IPS DF 6.9 (cell line): ENCODE results near the gene DNAJA1.
"Not testable (repeated sequence)": the region's sequence is repeated elsewhere in the genome, so short reads cannot be mapped to it uniquely, and the experiment has no call there.

Source experiments
- DNase-seq: peaks from one replicate; pipeline ENCODE4 v3.0.0-alpha.2; 2013; ENCODE audit warnings: low read depth, low spot score
- H3K27ac ChIP-seq: one replicate; pipeline ENCODE4 v1.5.1; 2013; ENCODE audit warnings: low read length, control low read depth
- H3K27me3 ChIP-seq: 2 replicates; pipeline ENCODE4 v1.6.1; 2013; ENCODE audit warnings: mild to moderate bottlenecking, low read length; ENCODE audit not compliant: control insufficient read depth, insufficient read depth
- H3K36me3 ChIP-seq: 2 replicates; pipeline ENCODE4 v1.6.1; 2013; ENCODE audit warnings: low read length; ENCODE audit not compliant: control insufficient read depth, insufficient read depth
- H3K4me1 ChIP-seq: 2 replicates; pipeline ENCODE4 v1.6.1; 2013; ENCODE audit warnings: low read length; ENCODE audit not compliant: control insufficient read depth, insufficient read depth
- H3K4me3 ChIP-seq: 2 replicates; pipeline ENCODE4 v1.5.1; 2013; ENCODE audit warnings: mild to moderate bottlenecking, low read length
- H3K9me3 ChIP-seq: 2 replicates; pipeline ENCODE4 v1.6.1; 2013; ENCODE audit warnings: low read length, inconsistent platforms; ENCODE audit not compliant: control insufficient read depth, insufficient read depth
- WGBS: extraction: QIAGEN DNeasy Blood & Tissue Kit; methylation state at CpG from one replicate; pipeline ENCODE4 v1.1.7; 2013; ENCODE audit warnings: mixed read lengths, missing lambda C conversion rate; ENCODE audit not compliant: insufficient read length, insufficient coverage; 5-methylcytosine and 5-hydroxymethylcytosine counted together

Gene DNAJA1

DNA sequence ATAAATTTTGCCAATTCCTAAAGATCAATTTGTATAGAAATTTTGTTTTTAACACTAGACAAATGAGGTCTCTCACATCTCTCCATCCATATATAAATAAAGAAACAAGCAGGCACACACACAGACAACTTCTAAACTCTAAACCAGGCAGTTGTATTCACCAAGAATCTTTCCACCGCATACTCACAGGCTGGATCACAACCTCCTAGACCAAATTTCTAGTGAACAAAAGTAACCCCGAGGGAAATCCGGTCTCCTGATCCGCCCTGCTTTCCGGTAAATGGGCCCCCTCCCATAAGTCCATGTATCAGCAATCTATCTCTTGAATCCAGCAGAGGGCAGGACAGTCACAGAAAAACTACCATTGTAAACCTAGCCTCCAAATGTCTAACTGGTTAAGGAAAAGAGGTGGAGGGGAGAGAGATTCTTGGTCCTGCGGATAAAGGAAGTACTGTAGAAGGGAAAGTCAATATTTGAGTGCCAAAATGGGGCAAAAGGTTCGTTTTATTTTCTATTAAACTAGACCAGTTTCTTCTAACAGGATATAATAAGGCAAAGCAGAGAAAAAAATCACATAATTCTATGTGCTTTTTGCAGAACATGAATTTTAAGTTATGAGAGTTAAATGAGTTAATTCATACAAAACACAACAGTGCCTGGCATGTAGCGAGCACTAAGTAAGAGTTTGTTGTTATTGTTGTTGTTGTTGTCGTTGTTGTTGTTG, 56.2 kb downstream of the DNAJA1 start:
- DNase-seq: peak; percentile 67
- Histone ChIP-seq H3K9me3 (no peaks in the 10 kb centered on the region), H3K4me3 (no peak overlapping the region), H3K4me1 (no peaks in the 10 kb centered on the region), H3K27me3 (no peaks in the 10 kb centered on the region), H3K36me3 (no peaks in the 10 kb centered on the region), H3K27ac (no peak overlapping the region)
- WGBS: no CpG with 5 or more reads among the region's 9 CpGs

DNA sequence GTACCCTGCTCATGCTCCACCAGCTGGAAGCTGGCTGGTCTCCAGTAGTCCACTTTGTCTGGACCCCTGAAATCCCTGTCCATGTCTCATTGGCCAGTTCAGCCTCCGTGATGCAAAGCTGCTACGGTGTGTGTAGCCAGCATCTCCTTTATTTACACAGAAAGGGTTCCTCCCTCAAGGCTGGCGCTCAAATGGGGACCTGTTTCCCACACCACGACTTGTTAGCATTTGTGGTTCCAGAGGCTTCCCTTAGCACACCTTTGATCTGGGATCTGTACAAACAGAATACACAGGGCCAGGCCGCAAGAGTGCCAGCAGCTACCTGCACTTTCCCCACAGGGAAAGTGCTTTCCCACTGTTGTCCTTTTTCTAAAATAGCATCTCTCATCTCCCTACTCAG, 57.1 kb downstream of the DNAJA1 start:
- no CpG with 5 or more reads among the region's 5 CpGs for WGBS

DNA sequence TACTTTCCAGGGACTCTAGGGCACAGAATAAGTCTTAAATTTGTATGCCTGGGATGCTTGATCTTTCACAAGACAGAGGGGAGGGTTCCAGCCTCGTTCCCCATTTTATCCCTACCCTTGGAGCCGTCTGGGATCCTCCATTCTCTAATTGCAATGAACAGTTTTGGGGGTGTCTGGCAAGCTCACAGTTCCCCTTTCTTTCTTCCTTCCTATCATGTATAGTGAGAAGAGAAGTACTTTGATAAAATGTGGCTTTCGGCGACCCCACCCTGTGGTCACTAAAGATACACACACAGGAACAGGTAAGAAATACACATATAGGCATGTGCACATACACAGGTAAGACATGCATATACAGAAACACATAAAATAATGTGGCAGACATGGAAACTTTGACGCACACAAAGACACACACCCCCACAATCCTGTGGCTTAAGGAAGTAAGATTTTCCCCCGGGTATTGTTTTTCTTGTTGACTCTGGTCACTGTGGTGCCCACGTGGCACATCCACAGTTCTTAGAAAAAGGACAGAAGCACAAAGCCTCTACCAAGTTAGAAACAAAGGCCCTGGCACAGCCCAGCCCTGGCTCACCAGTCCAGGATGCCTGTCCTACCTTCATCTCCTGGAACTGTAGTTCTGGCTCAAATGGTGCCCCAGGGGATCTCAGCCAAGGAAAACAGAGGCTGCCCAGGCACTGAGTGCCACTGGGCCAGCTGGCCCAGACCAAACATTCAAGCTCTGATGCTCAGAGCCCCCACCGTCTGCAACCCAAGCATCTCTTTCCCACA, 57.7 kb downstream of the DNAJA1 start:
- no peaks in the 10 kb centered on the region for H3K27me3 ChIP-seq
- no peaks in the 10 kb centered on the region for H3K9me3 ChIP-seq
- no peak for DNase-seq
- no peak overlapping the region for H3K4me3 ChIP-seq
- WGBS: no CpG with 5 or more reads among the region's 8 CpGs
- no peak overlapping the region for H3K27ac ChIP-seq
- H3K4me1 ChIP-seq: no peaks in the 10 kb centered on the region
- H3K36me3 ChIP-seq: no peaks in the 10 kb centered on the region

More for the DNA sequence above, 57.1 kb downstream of the DNAJA1 start:
- H3K4me3 ChIP-seq: no peak overlapping the region
- DNase-seq: no peak
- no peak overlapping the region for H3K27ac ChIP-seq
- no peaks in the 10 kb centered on the region for H3K4me1 ChIP-seq
- no peaks in the 10 kb centered on the region for H3K27me3 ChIP-seq
- H3K36me3 ChIP-seq: no peaks in the 10 kb centered on the region
- H3K9me3 ChIP-seq: no peaks in the 10 kb centered on the region

DNA sequence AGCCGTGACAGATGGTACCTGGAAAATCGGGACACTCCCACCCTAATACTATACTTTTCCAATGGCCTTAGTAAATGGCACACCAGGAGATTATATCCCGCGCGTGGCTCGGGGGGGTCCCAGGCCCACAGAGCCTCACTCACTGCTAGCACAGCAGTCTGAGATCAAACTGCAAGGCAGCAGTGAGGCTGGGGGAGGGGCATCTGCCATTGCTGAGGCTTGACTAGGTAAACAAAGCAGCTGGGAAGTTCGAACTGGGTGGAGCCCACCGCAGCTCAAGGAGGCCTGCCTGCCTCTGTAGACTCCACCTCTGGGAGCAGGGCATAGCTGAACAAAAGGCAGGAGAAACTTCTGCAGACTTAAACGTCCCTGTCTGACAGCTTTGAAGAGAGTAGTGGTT, 60.6 kb downstream of the DNAJA1 start:
- not testable (repeated sequence) for H3K27me3 ChIP-seq, H3K4me3 ChIP-seq, H3K4me1 ChIP-seq, DNase-seq, H3K27ac ChIP-seq, H3K9me3 ChIP-seq, H3K36me3 ChIP-seq
- WGBS: no CpG with 5 or more reads among the region's 9 CpGs
